Measurements from ENCODE around the gene RNF112.

- TF ChIP-seq CTCF (IDR thresholded peaks at IDR 0.05), result no peak
- no peak for TF ChIP-seq POLR2A (IDR thresholded peaks at IDR 0.05)
- TF ChIP-seq POLR2AphosphoS5 (IDR thresholded peaks at IDR 0.05), result no peak
Observed at GRCh38 chr17:19375732-19376131, 35.3 kb upstream of the RNF112 start.

Measured in upper lobe of left lung (tissue), 4 donors.